GM12865 (cell line): ENCODE data around the gene ADAM8.
A peak's percentile ranks its signal among the peaks of the same experiment; 100 is the strongest.
"Not testable (repeated sequence)": the region's sequence is repeated elsewhere in the genome, so short reads cannot be mapped to it uniquely, and the experiment has no call there.

Experiments used
- DNase-seq: peaks from one replicate; pipeline ENCODE4 v3.0.0; 2010; ENCODE audit warnings: low read depth
- H3K4me3 ChIP-seq: 2 replicates; pipeline ENCODE4 v1.5.1; 2011; ENCODE audit warnings: mild to moderate bottlenecking, low read depth, low read length, control low read depth
- CTCF ChIP-seq: IDR thresholded peaks from 2 replicates; pipeline ENCODE4 v1.5.1; 2011; ENCODE audit warnings: low read length, control low read depth, low read depth, inconsistent platforms; ENCODE audit not compliant: insufficient read depth; ENCODE audit errors: missing control alignments

Gene ADAM8

GRCh38 chr10:133276435-133277201 lies at the start of gene ADAM8:
Gene ADAM8, minus strand, starts transcription at chr10:133276868. Its CDS starts 51 bp downstream, at chr10:133276817.
- H3K4me3 ChIP-seq: peak within 1 kb of the TSS; percentile 89
- no peak for TF ChIP-seq CTCF
- DNase-seq: peak; percentile 78

- H3K4me3 ChIP-seq: no peak overlapping the region
- TF ChIP-seq CTCF: no peak
- DNase-seq: no peak
Measured at GRCh38 chr10:133326223-133326551, 49.5 kb upstream of the ADAM8 start.

GRCh38 chr10:133325440-133326222 lies 49.0 kb upstream of the ADAM8 start:
- H3K4me3 ChIP-seq: no peak overlapping the region
- no peak for DNase-seq
- no peak for TF ChIP-seq CTCF

- TF ChIP-seq CTCF: no peak
- no peak for DNase-seq
- no peak overlapping the region for H3K4me3 ChIP-seq
Measured at GRCh38 chr10:133324857-133325260, 48.2 kb upstream of the ADAM8 start.

DNA sequence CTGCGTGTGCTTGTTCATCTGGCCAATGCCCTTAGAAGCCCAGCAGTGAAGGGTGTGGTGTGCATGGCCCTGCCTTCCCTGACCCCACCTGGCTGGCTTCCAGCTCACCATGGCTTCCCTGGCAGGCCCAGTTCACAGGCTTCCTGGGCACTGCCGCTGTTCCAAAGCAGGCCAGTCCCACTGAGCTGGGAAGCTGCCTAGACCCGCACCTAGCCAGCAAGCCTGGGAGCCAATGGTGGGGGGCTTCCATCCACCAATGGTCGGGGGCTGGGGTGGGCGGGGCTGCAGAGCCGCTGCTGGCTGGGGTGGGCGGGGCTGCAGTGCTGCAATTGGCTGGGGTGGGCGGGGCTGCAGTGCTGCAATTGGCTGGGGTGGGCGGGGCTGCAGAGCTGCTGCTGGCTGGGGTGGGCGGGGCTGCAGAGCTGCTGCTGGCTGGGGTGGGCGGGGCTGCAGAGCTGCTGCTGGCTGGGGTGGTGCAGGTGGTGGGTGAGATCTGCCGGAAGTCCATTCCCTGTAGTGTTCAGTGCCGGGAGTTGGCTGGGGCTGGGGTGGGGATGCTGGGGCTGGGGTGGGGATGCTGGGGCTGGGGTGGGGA lies 47.6 kb upstream of the ADAM8 start:
- peak; percentile 69 for DNase-seq
- TF ChIP-seq CTCF: no peak
- no peak overlapping the region for H3K4me3 ChIP-seq

DNA sequence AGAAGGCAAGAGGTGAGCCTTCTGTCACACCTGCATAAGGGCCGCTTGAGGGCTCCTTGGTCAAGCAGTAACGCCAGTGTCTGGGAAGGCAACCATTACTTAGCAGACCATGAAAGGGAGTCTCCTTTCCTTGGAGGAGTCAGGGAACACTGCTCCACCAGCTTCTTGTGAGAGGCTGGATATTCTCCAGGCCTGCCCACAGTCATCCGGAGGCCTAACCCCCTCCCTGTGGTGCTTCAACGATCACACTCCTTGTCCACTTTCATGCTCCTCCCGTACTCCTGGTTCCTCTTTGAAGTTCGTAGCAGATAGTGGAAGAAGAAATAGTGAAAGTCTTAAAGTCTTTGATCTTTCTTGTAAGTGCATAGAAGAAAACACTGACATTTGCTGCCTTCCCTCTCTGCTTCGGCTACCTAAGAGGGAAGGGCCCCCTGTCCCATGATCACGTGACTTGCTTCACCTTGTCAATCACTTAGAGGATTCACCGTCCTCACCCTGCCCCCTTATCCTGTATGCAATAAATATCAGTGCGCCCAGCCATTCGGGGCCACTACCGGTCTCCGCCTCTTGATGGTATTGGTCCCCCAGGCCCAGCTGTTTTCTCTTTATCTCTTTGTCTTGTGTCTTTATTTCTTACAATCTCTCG lies 45.5 kb upstream of the ADAM8 start:
- not testable (repeated sequence) for DNase-seq, H3K4me3 ChIP-seq

DNA sequence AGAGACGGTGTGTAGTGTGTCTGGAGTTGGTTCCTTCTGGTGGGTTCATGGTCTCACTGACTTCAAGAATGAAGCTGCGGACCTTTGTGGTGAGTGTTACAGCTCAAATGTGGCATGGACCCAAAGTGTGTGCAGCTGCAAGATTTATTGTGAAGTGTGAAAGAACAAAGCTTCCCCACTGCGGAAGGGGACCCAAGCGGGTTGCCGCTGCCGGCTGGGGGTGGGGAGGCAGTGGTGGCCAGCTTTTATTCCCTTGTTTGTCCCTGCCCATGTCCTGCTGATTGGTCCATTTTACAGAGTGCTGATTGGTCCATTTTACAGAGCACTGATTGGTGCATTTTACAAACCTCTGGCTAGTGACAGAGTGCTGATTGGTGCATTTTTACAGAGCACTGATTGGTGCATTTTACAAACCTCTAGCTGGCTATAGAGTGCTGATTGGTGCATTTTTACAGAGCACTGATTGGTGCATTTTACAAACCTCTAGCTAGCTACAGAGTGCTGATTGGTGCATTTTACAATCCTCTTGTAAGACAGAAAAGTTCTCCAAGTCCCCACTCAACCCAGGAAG lies 44.3 kb upstream of the ADAM8 start:
- DNase-seq, H3K4me3 ChIP-seq: not testable (repeated sequence)
